Measurements from ENCODE around the gene PDHB.

The PDHB gene

GRCh38 chr3:58434990-58435389, 1.4 kb upstream of the PDHB start:
- DNase-seq: no peak

GRCh38 chr3:58434511-58434910, 879 bp upstream of the PDHB start:
- DNase-seq: no peak

GRCh38 chr3:58434168-58434504, 504 bp upstream of the PDHB start:
- no peak for DNase-seq

GRCh38 chr3:58432905-58433304, 727 bp downstream of the PDHB start:
- DNase-seq: no peak

- DNase-seq: no peak
Observed at GRCh38 chr3:58429657-58430056, 4.0 kb downstream of the PDHB start.

- no peak for DNase-seq
Observed at GRCh38 chr3:58427661-58428361, 5.8 kb downstream of the PDHB start.

- DNase-seq: no peak
Observed at GRCh38 chr3:58425782-58426181, 7.8 kb downstream of the PDHB start.

- DNase-seq: no peak
Observed at GRCh38 chr3:58424613-58425012, 9.0 kb downstream of the PDHB start.

GRCh38 chr3:58422756-58423325, 10.8 kb downstream of the PDHB start:
- DNase-seq: no peak

- DNase-seq: no peak
Observed at GRCh38 chr3:58421004-58421403, 12.6 kb downstream of the PDHB start.

- no peak for DNase-seq
Observed at GRCh38 chr3:58419780-58420507, 13.7 kb downstream of the PDHB start.

- no peak for DNase-seq
Observed at GRCh38 chr3:58418227-58418626, 15.4 kb downstream of the PDHB start.

GRCh38 chr3:58417075-58417474, 16.6 kb downstream of the PDHB start:
- DNase-seq: no peak

GRCh38 chr3:58416191-58416590, 17.4 kb downstream of the PDHB start:
- no peak for DNase-seq

GRCh38 chr3:58414538-58415197, 19.0 kb downstream of the PDHB start:
- peak; percentile 24 for DNase-seq

- no peak for DNase-seq
Observed at GRCh38 chr3:58411851-58412830, 21.5 kb downstream of the PDHB start.

- no peak for DNase-seq
Observed at GRCh38 chr3:58411036-58411435, 22.6 kb downstream of the PDHB start.

- DNase-seq: no peak
Observed at GRCh38 chr3:58409663-58410062, 24.0 kb downstream of the PDHB start.

- no peak for DNase-seq
Observed at GRCh38 chr3:58408906-58409305, 24.7 kb downstream of the PDHB start.

GRCh38 chr3:58404396-58404795, 29.2 kb downstream of the PDHB start:
- DNase-seq: no peak

- DNase-seq: no peak
Observed at GRCh38 chr3:58403513-58404109, 30.0 kb downstream of the PDHB start.

GRCh38 chr3:58398669-58399333, 34.8 kb downstream of the PDHB start:
- no peak for DNase-seq
